ENCODE measurements around the gene RBM34. TPM values are rescaled to one million over a fixed set of nuclear protein-coding genes. Genes with fewer than 3 reads are reported as not detected.
A peak's percentile ranks its signal among the peaks of the same experiment; 100 is the strongest.

RBM34 gene
- total and polyA plus RNA-seq, 4 donors: 31.7 to 129 (median 51.3) TPM

DNA sequence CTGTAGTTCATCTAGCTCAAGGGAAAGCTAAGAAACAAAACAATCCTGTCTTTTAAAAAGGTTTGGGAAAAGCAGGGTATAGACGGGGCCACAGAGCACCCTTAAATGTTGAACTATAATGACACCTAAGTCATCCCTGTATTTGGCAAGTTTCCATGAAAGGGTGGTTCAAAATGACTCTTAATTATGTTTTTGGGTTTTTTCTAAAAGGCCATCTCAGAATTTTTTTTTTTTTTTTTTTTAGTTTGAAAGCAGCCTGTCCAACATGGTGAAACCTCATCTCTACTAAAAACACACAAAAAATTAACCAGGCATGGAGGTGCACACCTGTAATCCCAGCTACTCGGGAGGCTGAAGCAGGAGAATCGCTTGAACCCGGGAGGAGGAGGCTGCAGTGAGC, 54.6 kb downstream of the RBM34 start:
- Histone ChIP-seq H3K27ac (ENCODE audit: low read depth in 1 of 2, low read length in 1 of 2) (no peak overlapping the region), H3K36me3 (ENCODE audit: control insufficient read depth in 4 of 4, insufficient read depth in 4 of 4, low read length in 4 of 4) (peaks cover 6 to 20% (median 14%) of the 10 kb centered on the region in 4 donors), H3K9me3 (ENCODE audit: control insufficient read depth in 4 of 4, insufficient read depth in 3 of 4, low read length in 3 of 4) (peaks cover 0 to 3% (median 0%) of the 10 kb centered on the region in 4 donors), H3K9ac (ENCODE audit: insufficient read depth in 1 of 2, low read length in 2 of 2) (no peak overlapping the region), H3K4me1 (ENCODE audit: control insufficient read depth in 5 of 5, insufficient read depth in 5 of 5, low read length in 5 of 5) (peaks cover 0 to 8% (median 2%) of the 10 kb centered on the region in 5 donors), H3K27me3 (ENCODE audit: control insufficient read depth in 3 of 3, insufficient read depth in 3 of 3, low read length in 2 of 3) (no peaks in the 10 kb centered on the region), H3K4me3 (no peak overlapping the region)
- TF ChIP-seq, protein P1, sequence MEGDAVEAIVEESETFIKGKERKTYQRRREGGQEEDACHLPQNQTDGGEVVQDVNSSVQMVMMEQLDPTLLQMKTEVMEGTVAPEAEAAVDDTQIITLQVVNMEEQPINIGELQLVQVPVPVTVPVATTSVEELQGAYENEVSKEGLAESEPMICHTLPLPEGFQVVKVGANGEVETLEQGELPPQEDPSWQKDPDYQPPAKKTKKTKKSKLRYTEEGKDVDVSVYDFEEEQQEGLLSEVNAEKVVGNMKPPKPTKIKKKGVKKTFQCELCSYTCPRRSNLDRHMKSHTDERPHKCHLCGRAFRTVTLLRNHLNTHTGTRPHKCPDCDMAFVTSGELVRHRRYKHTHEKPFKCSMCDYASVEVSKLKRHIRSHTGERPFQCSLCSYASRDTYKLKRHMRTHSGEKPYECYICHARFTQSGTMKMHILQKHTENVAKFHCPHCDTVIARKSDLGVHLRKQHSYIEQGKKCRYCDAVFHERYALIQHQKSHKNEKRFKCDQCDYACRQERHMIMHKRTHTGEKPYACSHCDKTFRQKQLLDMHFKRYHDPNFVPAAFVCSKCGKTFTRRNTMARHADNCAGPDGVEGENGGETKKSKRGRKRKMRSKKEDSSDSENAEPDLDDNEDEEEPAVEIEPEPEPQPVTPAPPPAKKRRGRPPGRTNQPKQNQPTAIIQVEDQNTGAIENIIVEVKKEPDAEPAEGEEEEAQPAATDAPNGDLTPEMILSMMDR (IDR thresholded peaks at IDR 0.05; ENCODE audit: control extremely low read depth, extremely low read depth): no peak
- DNase-seq (no peak), ATAC-seq (ENCODE audit: insufficient read depth, low FRiP score) (no peak)
- WGBS, 2 donors: 92 to 96% methylated on average over 4 of the region's 4 CpGs

DNA sequence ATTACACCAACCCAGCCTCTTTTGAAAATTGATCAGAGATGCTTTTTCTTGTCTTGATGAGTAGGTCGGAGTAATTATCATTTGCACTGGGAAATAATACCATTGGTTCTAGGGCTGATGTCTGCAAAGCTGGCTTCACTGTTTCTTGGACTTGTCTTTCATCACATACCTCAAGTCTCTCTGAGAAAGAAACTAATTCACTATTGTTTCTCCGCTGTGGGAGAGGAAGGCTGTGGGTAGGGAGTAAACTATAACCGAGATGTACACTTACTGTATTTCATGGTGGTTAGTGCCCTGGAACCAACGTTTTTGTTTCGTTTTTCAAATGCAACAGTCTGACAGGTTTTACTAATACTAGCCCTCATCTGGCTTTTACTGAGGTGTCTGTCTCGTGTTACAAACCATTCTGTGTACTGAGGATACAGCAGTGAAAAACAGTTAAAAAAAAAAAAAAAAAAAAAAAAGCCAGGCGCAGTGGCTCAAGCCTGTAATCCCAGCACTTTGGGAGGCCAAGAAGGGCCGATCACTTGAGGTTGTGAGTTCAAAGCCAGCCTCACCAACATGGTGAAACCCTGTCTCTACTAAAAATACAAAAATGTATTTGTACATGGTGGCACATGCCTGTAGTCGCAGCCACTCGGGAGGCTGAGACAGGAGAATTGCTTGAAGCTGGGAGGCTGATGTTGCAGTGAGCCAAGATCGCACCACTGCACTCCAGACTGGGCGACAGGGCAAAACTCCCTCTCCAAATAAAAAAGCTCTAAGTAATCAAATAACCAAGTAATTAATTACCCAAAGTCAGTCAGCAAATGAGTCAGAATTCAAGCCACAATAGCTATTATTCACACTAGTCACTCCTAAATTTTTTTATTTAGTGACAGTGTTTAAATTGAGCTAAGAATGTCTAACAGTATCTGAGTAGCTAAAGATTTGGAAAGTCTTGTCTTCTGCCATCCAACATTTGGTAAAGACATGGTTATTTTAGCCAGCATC, 55.7 kb downstream of the RBM34 start:
- WGBS, 2 donors: 82 to 85% methylated on average over 12 of the region's 12 CpGs
- Histone ChIP-seq H3K4me1 (ENCODE audit: control insufficient read depth in 5 of 5, insufficient read depth in 5 of 5, low read length in 5 of 5) (peaks cover 0 to 8% (median 2%) of the 10 kb centered on the region in 5 donors), H3K27ac (ENCODE audit: low read depth in 1 of 2, low read length in 1 of 2) (no peak overlapping the region), H3K9me3 (ENCODE audit: control insufficient read depth in 4 of 4, insufficient read depth in 3 of 4, low read length in 3 of 4) (peaks cover 0 to 3% (median 0%) of the 10 kb centered on the region in 4 donors), H3K4me3 (no peak overlapping the region), H3K36me3 (ENCODE audit: control insufficient read depth in 4 of 4, insufficient read depth in 4 of 4, low read length in 4 of 4) (peaks cover 6 to 17% (median 11%) of the 10 kb centered on the region in 4 donors), H3K9ac (ENCODE audit: insufficient read depth in 1 of 2, low read length in 2 of 2) (peak overlapping the region in 1 of 2 donors; percentile 3), H3K27me3 (ENCODE audit: control insufficient read depth in 3 of 3, insufficient read depth in 3 of 3, low read length in 2 of 3) (no peaks in the 10 kb centered on the region)
- ATAC-seq (ENCODE audit: insufficient read depth, low FRiP score) (no peak), DNase-seq (no peak)
- TF ChIP-seq, protein P1 (IDR thresholded peaks at IDR 0.05; ENCODE audit: control extremely low read depth, extremely low read depth): no peak

DNA sequence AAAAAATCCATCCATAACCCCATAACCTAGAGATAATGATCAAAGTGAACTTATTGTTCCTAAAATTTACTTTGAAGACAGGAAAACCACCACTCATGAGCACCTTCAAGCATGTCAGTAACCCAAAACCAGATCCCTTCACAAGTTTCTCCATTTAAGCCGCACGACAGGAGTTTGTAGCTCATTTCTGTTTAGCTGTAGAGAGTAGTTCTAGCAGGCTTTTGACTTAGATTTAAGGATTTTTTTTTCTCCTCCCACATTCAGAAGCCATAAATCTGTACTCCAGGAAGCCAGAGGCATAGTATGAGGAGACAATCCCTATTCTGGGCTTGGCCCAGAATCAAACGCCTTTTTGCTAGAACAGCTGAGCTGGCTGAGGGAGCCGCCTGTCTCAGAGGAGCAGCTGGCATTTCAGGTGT, 58.0 kb downstream of the RBM34 start:
- 45 to 55% methylated on average over 4 of the region's 4 CpGs for WGBS, 2 donors
- Histone ChIP-seq H3K9ac (ENCODE audit: insufficient read depth in 1 of 2, low read length in 2 of 2) (no peak overlapping the region), H3K4me3 (no peak overlapping the region), H3K27ac (ENCODE audit: low read depth in 1 of 2, low read length in 1 of 2) (no peak overlapping the region), H3K4me1 (ENCODE audit: control insufficient read depth in 5 of 5, insufficient read depth in 5 of 5, low read length in 5 of 5) (peaks cover 0 to 8% (median 2%) of the 10 kb centered on the region in 5 donors), H3K36me3 (ENCODE audit: control insufficient read depth in 4 of 4, insufficient read depth in 4 of 4, low read length in 4 of 4) (peaks cover 0 to 1% (median 0%) of the 10 kb centered on the region in 4 donors), H3K27me3 (ENCODE audit: control insufficient read depth in 3 of 3, insufficient read depth in 3 of 3, low read length in 2 of 3) (no peaks in the 10 kb centered on the region), H3K9me3 (ENCODE audit: control insufficient read depth in 4 of 4, insufficient read depth in 3 of 4, low read length in 3 of 4) (no peaks in the 10 kb centered on the region)
- DNase-seq (no peak), ATAC-seq (ENCODE audit: insufficient read depth, low FRiP score) (no peak)
- TF ChIP-seq, protein P1 (IDR thresholded peaks at IDR 0.05; ENCODE audit: control extremely low read depth, extremely low read depth): no peak
